GM19395 (cell line): Measurements from ENCODE around the gene IL18.
"Not testable (repeated sequence)": the region's sequence is repeated elsewhere in the genome, so short reads cannot be mapped to it uniquely, and the experiment has no call there.

Source experiments
- ATAC-seq: cut with Tn5 transposase; IDR thresholded peaks from one replicate; pipeline ENCODE4 v1.9.1; 2021; ENCODE audit warnings: mild to moderate bottlenecking, moderate library complexity; ENCODE audit not compliant: unreplicated experiment

Gene IL18

GRCh38 chr11:112123129-112123528 is 40.8 kb downstream of the IL18 start:
- no peak for ATAC-seq

DNA sequence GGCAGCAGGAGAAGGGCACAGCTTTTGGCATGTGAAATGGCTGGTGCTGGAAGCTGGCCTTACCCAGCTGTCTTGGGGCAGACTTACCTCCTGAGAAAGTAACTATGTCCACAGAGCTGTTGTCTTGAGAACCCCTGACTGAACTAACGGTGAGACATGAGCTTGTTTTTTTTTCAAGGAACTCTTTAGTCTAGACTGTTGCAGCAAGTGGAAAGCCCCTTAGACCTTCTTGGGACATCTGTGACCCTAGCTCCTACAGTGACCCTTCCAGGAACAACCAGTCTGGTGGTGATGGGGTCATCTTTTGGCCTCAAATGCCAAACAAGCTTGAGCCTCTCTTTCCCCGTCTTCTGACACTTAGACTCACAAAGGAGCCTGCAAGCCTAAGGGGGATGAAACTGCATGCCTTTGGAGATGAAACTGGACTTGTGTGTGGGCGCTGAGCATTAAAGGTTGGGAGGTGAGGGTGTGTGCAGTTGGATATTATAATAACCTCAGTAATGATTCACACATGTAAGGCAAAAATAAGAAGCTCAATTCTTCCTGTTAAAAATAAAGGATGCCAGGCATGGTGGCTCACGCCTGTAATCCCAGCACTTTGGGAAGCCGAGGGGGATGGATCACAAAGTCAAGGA is 41.8 kb downstream of the IL18 start:
- ATAC-seq, result no peak

DNA sequence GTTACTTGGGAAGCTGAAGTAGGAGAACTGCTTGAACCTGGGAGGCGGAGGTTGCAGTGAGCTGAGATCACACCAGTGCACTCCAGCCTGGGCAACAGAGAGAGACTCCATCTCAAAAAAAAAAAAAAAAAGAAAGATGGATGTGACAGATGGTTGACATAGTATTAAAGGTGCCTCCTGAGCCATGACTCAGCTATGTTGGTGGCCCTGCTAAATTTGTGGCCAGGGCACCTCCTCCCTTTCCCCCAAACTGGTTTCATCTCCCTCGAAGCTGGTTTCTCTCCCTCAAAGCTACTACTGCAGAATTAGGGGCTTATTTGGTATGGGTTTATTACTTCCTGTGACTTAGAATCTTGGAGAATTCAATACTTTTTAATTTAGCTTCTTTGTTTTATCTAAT is 45.7 kb downstream of the IL18 start:
- ATAC-seq, result no peak

GRCh38 chr11:112115386-112115785 is 48.5 kb downstream of the IL18 start:
- no peak for ATAC-seq

DNA sequence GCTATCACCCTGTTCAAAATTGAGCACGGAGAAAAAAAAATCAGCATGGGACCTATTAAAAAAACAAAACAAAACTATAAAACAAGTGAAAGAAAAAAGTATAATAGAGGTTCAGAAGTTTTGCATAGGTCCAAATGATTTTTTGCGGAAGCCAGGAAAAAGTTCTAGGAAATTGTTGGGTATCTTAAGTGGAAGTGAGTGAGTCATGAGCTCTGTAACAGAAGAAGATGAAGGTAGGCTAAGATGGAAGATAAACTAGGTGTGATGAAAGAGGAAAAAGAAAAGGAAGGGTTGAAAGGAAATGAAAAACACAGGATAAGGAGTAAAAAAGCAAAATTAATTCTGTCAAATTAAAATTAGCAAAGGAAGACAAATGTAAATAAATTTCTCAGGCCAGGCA is 49.4 kb downstream of the IL18 start:
- ATAC-seq, result no peak

- ATAC-seq, result no peak
Observed at GRCh38 chr11:112113539-112114457, 50.1 kb downstream of the IL18 start.

DNA sequence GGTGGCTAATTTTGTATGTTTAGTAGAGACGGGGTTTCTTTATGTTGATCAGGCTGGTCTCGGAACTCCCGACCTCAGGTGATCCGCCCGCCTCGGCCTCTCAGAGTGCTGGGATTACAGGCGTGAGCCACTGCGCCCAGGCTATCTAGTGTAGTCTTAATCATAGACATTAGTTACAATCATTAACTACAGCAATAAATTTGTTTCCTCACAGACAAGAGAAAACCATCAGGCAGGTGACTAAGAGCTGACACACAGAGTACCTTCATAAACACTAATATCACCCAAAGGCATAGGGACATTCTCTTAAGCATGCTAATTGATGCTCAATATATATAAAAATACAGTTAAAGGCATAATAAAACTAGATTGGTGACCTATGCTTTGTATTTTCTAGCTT is 57.8 kb downstream of the IL18 start:
- ATAC-seq, result no peak

DNA sequence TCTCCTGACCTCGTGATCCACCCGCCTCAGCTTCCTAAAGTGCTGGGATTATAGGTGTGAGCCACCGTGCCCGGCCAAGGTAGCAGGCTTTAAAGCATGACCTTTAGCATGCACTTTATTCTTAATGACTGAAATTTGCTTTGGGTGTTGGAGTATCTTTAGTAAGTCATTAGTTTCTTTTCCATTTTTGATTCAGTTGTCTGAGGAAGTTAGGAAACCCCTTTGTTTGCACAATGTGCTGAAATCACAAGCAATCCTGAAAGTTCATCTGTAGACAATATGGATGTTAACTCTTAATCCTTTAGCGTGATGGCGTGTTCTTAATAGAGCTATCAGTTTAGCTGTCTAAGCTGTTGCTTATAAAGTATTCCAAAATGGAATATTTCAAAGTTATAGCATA is 60.4 kb downstream of the IL18 start:
- no peak for ATAC-seq

- ATAC-seq, result no peak
Observed at GRCh38 chr11:112100462-112100861, 63.4 kb downstream of the IL18 start.

GRCh38 chr11:112097734-112098528 is 66.0 kb downstream of the IL18 start:
- ATAC-seq, result no peak

DNA sequence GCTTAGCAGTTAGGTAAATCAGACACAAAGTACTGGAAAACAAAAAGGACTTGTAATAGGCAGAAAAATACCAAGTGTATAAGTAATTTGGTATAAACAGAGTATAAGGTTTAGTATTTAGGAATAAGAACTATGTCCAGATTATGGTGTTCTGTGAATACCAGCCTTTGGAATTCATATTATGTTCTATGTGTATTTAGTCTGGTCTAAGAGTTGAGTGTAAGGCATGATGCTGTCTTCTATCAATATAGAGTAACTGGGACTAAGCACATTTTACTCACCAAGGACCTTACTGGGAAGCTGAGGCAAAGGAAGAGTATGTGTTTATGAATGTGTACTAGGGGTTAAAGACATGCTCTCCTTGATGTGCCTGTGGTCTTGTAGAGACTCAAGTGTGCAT is 67.7 kb downstream of the IL18 start:
- no peak for ATAC-seq

DNA sequence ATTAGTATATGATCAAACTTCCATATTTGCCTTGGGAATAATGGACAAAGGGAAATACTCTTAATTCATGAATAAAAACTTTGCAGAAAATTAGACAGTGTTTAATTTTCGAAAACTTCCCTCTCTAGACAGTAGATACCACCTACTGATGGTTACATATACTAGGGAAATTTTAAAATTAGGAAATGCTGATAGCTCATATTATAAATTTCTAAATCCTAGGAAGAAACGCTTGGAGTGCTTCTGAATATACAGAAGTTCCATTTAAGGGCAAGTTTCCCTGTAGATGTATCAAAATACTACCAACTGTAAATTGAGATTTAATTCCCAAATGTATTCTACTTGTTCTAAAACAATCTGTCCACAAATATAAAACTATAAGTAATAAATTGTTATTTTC is 68.6 kb downstream of the IL18 start:
- not testable (repeated sequence) for ATAC-seq
